Endometrial microvascular endothelial cells (primary cell): ENCODE results near the gene MAD1L1. TPM values are rescaled to one million over a fixed set of nuclear protein-coding genes. Genes with fewer than 3 reads are reported as not detected.
"Not testable (repeated sequence)": the region's sequence is repeated elsewhere in the genome, so short reads cannot be mapped to it uniquely, and the experiment has no call there.

ENCODE experiments used
- in situ Hi-C: cut with HindIII; loops from 2 replicates; pipeline ENCODE4 v1.10.0; 2017; ENCODE audit warnings: low sequenced_read_pairs, low pct_unique_long_range_greater_than_20kb; ENCODE audit errors: inconsistent ontology term
- total RNA-seq: library from RNA; depleted of rRNA; stranded (reverse); fragments of >200 nt; gene quantifications from one replicate; pipeline ENCODE4 v1.2.3, GENCODE V29; 2015; ENCODE audit errors: inconsistent ontology term

MAD1L1 gene
- total RNA-seq, 1 donor from 2014 or later, result 44.7 TPM

DNA sequence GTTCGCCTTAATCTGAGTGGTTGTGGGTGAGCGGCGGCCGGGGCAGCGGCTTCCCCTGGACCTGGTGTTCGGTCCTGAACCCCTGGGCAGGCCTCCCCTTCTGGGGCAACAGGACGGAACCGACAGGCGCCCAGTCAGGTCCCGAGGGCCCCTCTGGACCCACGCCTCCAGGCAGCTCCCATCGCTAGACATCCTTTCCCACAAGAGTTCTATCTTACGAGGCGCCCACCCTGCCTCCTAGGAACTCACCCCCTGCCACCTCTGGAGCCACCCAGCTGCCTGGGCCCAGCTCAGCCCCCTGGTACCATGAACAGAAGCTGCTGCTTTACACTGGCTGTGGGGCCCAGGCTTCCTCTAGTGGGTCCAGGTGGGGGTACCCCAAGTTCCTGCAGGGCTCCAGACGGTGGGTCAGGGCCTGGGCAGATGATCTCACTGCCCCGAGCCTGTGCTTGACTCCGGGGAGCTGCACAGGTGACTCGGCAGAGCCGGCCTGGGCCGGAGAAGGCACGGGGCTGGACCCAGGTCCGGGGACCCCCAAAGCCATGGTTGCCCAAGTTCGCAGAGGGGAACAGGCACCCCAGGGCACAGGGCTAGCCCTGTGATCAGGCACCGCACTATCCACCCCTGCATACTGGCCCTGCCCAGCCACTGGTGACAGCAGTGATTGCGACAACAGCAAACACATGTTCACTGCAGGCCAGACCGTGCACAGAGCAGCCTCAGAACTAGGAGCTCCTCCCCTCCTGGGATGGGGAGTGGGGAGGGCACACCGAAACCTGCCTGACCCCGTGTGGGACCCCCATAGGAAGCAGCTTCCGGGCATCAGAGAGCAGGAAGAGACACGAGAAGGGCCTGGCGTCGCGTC, 382.4 kb downstream of the MAD1L1 start:
- in situ Hi-C loops, result no loop called here

DNA sequence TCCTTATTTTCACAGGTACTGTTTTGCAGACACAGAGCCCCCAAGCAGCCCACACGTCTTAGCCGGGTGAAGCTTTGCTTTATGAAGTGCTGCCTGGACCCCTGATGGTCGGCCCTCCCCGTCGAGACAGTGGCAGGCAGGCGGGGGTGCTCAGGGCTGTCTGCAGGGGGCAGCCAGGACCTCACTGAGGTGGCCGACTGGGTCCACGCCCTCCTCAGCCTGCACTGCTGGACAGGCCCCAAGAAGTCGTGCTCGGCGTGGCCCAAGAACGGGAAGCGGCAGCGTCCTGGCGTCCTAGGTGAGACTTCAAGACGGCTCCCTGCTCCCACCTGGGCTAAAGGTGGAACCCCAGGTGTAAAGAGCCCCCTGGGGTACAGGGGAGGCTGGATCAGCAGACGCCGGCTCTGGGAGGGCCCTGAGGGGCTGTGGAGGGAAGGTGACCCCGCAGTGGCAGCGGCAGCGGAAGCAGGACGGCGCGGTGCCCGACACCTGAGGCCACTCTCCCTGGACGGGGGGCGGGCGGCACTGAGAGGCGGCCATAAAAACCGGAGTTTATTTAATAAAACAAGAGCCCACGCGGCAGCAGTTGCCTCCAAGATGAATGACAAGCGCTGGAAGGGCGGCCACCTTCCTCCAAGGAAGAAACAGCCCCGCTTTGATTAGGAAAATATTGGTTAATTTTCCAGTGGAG, 383.2 kb downstream of the MAD1L1 start:
- in situ Hi-C loops, result no loop called here

DNA sequence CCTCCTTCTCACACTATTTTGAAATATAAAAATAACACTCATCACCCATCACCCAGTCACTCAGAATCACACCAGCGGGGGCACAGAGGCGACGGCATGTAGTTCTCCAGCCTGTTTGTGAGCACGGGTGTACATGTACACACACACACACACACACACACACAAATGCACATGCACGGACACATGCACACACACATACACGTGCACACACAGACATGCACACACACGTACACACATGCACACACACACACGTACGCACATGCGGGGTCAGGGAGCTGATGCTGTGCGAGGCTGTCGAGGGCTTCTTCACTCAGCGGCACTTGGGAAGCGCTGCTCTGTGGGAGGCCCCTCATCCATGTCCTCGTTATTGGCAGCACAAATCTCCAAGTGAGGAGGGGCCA, 383.8 kb downstream of the MAD1L1 start:
- in situ Hi-C loops, result no loop called here

DNA sequence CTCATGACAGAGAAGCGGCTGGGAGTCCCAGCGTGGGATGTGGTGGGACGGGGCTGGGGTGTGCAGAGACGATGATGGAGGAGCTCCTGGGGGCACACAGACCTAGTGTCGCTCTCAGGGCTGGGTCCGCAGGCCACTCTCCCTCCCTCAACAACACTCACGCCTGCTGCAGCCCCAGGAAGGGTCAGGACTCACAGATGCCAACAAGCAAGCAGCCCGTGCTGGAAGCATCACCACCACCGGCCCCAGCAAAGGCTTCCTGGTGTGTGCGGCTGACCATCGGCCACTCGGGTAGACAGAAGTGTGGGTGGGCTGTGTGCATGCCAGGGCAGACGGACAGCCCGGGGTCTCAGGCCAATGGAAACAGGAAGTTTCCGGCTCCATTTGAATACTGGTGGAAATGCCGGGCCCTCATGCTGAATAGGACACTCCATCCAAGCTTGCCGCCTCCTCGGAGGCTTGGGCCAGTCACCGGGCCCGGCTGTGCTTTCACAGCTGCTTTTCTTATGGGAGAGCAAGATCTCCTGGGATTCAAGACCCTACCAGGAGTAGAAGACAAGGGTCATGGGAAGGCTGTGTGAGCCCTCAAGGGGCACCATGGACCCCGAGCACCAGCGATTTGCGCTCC, 384.6 kb downstream of the MAD1L1 start:
- in situ Hi-C loops, result no loop called here

DNA sequence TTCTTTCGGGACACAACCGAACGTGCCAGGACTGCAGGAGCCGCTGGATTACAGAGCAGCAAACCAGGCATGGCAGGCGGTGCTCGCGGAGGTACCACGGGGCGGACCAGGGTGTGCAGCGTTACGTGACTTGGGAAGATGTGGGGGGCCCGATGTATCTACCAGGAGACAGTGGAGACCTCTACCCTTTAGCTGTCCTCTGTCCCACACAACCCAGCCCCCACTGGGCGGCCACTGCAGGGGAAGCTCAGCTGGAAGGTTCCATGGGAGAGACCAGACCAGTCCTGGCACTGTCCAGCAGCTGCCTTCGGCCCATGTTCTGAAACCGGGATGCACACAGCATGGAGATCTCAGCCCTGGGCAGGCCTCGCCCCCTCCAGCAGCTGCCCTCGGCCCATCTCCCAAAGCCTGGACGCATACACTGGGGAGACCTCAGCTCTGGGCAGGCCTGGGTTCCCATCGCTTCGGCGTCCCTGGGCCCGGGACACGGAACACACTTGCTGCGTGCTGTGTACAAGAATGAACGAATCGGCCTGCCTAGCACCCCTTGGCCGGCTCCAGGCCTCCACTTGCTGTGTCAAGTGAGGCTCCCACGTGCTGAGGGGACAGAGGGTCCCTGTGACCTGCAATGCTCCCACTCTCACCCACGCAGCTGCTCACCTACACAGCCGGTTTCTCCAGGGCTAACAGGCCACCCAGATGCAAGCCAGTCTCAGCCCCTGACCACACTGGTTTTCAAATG, 385.3 kb downstream of the MAD1L1 start:
- in situ Hi-C loops, result no loop called here

DNA sequence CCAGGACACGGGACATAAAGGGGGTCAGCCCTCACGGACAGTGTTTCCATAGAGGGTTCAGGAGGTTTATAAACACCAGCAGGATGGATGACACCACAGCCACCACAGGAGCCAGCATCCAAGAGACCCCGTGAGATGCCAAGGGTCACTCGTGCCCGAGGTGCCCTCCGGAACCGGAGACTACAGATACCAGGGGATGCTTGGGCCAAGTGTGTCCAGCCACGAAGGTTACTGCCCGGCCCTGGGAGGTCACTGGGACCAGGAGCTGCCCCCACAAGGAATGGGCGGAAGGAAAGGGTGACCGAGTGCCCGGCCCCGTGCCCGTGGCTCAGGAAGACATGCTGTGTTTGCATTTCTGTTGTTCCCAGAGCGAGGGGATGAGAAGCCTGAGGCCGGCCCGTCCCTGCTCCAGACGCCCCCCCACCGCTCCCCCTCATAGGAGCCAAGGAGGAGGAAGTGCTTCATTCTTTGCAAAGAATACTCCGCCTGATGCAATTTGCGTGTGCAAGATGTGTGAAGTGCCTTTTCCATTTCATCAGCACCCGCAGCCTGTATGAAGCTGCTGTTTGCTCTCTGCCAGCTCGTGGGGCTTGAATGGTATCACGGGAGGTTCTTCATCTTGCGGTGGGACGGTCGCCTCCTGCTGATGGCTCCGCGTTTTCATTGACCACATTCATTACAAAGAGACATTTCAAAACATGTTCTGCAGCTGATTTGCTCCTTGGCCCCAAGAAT, 386.2 kb downstream of the MAD1L1 start:
- in situ Hi-C loops, result no loop called here

DNA sequence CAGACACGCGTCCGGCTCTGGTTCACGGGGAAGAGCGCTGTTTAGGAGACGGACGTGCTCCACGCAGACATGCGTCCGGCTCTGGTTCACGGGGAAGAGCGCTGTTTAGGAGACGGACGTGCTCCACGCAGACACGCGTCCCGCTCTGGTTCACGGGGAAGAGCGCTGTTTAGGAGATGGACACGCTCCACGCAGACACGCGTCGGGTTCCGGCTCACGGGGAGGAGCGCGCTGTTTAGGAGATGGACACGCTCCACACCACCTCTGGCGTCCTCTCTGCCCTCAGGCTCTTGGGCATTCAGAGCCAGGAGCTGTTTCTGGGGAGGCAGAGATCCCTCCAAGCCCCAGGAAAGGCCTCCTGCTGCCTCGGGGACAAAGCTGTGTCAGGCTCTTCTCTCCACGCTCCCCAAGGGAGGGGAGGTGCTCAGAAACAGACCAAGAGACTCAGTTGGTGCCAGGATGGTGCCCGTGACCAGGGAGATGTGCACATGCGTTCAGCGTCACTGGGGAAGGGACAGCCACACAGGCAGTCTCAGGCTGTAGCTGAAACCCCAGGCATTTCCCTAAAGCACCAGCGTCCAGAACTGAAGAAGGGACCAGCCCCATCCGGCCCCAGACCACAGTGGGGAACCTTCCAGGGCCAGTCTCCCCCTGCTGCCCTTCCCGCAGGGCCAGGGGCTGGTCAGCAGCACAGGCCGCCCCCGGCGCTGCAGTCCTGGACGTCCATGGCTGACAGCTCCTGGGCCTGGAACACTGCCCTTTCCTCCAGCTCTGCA, 387.0 kb downstream of the MAD1L1 start:
- in situ Hi-C loops, result no loop called here

DNA sequence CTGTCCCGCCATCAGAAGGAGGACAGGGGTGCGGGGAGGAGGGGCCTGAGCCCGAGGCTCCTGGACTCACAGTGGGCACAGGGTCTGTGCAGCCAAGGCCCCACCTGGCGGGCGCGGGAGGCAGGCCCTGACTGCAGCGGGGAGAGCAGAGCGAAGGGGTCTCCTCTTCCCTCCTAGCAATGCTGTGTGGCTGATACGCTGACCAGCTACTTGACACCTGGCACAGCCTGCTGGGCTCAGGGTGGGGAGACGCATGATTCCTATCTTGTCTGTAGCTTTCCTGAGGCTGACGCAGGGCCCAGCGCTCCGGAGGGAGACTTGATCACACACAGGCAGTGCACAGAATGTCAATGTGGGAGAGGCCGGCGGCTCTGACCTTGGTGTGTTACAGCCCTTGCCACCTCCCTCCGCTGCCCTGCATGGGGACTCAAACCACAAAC, 387.8 kb downstream of the MAD1L1 start:
- in situ Hi-C loops, result no loop called here

DNA sequence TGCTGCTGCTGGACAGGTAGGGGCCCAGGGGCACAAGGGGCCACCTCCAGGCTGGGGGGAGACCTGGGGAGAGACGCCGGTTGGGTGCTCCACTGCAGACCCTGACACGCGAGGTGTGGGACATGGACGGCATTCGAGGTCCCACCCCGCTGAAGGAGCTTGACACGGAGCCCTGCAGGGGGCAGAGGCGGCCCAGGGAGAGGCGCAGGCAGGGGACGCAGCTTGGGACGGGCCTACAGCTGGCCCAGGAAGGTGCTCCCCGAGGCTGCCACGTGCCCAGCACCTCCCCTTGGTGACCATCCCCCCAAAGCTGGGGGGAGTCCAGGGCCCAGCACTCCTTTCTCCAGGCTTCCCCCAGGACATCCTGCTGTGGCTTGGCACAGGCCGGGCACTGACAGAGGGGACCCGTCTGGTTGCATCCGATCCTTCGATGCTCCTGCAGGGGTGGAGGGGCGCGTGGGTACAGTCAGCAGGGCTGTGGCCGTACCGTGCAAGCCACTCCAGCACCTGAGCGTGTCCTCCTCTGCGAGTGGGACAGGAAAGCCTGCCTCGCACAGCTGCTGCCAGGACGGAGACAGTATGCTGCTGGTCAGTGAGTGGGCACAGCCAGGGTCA, 388.3 kb downstream of the MAD1L1 start:
- in situ Hi-C loops, result no loop called here

DNA sequence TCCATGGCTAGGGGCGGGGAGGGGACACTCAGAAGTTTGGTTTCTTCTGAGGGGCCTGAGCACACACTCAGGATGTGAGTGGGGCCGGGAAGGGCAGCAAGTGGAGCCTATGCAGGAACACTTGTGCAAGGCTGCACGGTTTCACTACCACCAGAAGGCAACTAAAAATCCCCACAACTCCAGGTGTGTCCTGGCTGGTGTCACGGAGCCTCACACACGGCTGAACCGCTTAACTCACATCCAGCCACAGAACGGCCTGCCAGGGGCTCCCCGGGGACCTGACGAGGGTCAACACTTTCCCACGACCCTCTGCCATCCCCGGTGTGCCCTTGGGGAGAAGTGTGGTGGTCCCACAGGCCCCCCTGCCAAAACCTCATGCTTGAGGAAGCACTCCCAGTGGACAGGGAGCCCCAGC, 388.8 kb downstream of the MAD1L1 start:
- in situ Hi-C loops, result no loop called here

DNA sequence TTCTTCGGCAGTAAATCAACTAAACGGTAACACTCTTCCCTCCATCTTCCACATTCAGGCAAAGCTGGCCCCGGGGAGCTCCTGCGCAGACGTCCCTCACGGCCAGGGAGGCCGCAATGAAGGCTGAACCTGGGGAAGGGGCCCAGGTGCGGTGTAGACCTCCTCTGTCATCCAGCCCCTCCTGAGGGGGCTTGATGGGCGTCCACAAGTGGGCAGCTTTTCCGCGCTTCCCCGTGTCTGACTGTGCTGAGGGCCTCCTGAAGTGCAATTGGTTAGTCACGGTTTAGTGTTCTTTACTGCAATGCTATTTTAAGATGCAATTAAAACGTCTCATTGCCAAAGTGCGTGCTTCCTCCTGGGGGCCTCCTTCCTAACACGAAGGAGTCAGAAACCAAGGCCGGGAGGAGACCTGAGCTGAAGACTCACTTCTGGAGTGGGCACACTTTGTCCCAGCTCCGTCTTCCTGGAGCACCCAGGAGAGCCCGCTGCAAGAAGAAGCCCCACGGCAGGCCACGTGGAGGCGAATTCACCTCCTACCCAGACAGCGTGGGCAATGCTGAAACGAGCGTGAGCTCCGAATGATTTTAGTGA, 389.4 kb downstream of the MAD1L1 start:
- in situ Hi-C loops, result no loop called here

DNA sequence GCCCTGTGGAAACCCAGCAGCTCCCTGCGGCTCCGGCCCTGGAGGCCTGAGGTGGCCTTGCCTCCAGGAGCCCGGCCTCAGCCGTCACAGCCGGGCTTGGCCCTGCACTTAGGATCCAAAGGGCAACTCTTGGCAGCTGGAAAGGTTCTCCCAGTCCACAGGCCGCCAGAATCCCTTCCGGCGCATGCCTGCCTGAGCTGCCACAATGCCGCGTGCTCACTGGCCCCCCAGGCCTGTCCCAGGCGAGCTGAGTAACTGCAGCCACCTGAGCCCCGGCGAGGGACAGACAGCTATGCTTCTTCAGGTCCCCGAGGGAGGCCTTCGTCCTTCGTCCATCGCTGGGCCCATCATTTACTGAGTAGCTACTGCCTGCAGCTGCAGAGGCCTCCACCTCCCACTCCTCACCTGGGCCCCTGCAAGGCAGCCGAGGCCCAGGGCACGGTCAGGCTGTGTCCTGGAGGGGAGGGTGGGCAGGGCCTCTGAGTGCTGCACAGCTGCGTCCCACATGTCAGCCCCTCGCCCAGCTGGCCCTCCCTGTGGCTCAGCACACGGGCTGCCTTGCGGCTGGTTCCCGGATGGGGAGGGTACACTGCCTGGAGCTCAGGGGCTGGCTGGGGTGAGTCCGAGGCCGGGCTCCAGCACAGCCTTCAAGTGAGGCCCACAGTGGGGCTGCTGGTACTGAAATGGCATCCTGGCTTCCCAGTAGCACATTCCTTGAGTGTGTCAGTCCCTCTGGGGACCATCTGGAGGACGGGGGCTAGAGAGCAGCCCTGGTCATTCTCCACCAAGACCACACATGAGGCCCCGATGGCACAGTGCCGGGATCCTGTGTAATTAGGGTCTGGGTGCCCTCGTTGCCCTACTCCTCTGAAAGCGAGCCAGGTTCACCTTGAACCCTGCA, 390.2 kb downstream of the MAD1L1 start:
- in situ Hi-C loops, result no loop called here

DNA sequence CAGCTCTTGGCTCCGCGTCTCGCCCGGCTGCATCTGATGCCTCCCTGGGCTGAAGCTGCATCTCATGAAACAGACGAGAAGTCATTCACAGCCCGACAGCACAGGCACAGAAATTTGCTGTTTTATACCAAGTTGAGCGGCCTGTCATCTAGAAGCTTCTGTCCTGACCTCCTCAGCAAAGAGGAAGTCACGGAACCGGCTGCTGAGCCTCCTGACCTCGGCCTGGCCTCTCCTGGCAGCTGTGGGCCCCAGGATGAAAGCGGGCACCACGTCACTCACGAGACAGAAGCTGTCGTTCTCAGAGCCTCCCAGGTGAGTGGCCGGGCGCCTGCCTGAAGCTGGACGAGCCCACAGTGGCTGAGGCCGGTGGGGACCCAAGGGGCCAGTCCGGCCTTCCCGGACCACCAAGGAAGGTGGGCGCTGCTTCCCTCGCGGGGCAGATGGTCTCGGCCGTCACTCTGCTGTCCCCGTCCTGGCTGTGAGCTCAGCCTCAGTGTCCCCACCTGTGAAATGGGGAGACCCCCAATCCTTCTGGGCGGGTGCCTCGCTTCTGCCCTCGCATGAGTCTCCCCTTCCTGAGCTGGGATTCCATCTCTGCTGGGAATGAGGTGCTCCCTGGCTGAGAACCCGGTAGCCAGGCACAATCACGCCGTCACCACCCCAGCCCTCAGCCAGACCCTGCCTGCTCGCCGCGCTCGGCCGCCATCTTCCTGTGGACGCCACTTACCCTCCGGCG, 391.3 kb downstream of the MAD1L1 start:
- in situ Hi-C loops, result not testable (repeated sequence)

DNA sequence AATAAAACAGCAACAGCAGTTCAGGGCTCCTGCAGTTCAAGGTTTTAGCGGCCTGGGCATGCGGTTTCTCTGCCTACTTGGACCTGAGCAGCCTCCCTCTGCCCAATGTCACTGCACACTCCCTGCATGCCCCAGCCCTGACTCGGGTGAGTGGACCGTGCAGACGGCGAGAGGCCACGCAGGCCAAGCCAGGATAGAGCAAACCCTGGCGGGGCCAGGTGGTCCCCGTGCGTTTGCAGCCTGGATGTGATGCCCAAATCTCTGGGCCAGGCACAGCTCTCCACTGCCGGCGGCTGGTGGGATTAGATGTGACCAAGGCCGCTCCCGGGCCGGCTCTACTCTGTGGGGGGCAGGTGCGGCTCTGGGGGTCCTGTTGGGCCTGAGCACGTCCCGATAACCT, 392.0 kb downstream of the MAD1L1 start:
- in situ Hi-C loops, result not testable (repeated sequence)

DNA sequence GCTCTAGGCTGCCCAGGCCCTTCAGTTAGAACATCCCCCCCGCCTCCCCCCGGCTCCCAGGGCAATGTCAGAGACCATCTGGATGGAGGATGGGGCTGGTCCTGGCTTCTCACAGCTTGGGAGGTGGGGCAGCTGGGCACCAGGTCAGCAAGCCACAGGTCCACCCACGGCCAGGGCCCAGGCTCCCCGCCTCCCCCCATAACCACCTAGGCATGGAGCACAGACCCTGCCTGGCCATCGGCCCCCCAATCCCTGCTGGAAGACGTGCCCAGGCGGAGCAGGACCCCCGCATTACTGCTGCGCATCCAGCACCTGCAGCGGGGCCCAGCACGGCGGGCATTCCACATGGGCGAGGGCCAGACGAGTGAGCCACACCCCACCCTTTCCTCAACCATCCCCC, 393.0 kb downstream of the MAD1L1 start:
- in situ Hi-C loops, result no loop called here
